ENCODE measurements around the gene INHBE.
A peak's percentile ranks its signal among the peaks of the same experiment; 100 is the strongest.
"Not testable (repeated sequence)": the region's sequence is repeated elsewhere in the genome, so short reads cannot be mapped to it uniquely, and the experiment has no call there.

The INHBE gene

GRCh38 chr12:57476993-57477709 lies 22.0 kb downstream of the INHBE start:
- DNase-seq, result no peak

DNA sequence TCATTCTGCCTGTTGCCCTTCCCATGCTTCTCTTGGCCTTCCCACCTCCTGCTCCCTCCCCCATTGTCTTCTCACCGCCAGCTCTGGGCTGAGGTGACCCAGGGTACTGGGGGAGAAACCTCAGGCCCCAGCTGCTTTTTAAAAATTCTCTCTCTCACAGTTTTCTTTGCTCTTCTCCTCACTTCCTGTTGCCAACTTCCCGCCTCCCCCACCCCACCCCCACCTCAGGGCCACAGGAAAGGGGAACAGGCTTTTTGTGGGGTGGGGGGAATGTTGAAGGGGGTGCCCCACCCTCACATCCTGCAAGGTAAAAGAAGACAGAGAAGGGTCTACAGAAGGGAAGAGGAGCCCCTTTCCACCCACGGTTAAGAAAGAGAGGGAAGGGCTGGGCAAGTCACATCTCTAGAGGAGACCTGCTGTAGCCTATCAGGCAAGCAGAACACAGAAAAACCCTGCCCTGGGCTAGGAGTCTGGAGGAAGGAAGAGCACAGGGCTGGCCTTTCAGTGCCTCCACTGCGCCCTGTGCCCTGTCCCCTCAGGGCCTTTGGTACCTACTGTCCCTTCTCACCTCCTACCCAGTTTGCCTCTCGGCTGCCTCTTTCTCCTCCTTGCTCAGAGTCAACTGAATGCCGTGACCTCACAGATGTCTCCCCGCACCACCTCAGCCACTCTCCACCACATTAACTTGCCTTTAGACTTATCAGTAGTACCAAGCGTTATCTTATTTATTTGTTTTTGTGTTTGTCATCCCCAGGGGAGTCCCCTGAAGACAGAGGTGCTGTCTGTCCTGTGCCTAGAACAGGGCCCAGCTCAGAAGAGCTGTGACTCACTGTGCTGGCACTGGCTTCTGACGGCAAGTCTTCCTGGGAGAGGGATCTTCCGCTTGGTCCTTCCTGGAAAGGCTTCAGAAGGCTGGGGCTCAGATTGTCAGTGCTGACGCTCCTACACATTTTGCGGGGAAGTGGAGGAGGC lies 22.9 kb downstream of the INHBE start:
- no peak for DNase-seq

GRCh38 chr12:57479043-57479375 lies 23.9 kb downstream of the INHBE start:
- DNase-seq, result no peak

DNA sequence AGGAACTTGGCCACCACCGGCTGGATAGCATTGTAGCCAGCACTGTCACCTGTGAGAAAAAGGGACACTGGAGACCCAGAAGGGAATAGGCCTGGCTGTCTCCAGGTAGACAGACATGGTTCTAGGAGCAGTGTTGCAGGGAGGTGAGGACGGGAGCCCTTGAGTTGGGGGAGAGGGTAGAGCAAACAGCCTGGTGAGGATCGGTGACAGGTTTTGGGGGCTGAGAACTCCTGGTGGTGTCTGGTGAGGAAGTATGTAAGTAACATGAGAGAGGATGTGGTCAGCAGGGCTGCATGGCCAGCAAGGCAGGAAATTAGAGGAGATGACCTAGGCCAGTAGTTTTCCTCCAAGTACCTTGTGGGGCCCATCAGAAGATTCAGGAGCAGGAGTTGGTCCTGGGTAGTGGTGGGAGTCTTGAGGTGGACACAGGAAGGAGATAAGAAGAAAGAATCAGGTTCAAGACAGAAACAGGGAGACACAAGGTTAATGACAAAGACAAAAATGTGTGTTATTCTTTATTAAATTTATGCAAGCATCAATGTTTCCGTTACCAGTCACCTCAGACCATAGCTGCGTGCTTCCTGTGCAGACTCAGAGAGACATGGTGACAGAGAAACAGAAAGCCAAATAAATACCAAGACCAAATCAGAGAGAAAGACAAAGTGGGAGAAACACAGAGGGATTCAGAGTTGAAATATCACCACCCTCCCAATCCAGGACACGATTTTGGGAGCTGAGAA lies 24.4 kb downstream of the INHBE start, which contains the start of gene ARHGAP9:
ARHGAP9 (minus strand) TSS at position 491 of the 740 bp plus-strand sequence; CDS start at position 31, 460 bp downstream.
- DNase-seq, result no peak

DNA sequence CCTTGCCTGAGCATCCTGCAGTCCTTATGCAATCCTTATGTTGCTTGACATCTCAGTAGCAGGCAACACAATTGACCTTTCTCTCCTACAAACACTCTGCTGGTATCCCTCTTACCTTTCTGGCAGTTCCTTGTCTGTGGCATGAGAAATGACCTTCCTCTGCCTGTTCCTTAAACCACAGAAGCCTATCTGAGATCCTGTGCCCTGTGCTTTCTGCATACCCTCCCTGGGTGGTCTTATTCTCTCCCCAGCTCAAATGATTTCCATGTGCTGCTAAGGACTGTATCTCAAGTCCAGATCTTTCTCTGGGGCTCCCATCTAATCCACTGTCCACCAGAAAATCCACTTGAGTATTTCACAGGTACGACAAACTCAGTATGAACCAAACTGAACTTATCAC lies 26.6 kb downstream of the INHBE start:
- no peak for DNase-seq

DNA sequence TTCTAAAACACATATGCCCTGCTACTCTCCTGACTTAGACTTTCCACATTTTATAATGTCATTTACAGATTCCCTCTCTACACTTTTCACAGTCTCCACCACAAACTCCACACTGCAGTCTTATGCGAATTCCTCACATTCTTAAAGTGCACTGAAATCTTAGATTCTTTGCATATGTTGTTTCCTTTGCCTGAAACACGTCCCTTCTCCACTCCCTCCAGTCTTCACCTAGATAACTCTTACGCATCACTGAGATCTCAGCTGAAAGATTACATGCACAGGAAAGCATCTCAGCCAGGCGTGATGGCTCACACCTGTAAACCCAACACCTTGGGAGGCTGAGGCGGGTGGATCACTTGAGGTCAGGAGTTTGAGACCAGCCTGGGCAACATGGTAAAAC lies 28.4 kb downstream of the INHBE start:
- no peak for DNase-seq

DNA sequence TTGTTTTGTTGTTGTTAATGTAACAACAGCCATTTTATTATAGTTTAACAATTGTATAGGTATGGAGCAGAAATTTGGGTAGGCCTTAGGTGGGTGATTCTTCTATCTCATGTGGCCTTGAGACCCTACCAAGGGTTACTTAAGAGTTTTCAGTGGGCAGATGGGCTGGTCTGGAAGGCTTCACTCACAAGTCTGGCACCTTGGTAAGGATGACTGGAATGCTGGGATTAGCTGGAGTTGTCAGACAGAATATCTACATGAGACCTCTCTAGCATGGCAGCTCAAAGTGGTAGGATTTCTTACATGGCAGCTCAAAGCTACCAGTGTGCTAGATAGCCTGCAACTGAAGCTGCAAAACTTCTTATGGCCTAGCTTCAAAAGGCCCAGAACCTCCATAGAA lies 30.6 kb downstream of the INHBE start:
- DNase-seq, result no peak

DNA sequence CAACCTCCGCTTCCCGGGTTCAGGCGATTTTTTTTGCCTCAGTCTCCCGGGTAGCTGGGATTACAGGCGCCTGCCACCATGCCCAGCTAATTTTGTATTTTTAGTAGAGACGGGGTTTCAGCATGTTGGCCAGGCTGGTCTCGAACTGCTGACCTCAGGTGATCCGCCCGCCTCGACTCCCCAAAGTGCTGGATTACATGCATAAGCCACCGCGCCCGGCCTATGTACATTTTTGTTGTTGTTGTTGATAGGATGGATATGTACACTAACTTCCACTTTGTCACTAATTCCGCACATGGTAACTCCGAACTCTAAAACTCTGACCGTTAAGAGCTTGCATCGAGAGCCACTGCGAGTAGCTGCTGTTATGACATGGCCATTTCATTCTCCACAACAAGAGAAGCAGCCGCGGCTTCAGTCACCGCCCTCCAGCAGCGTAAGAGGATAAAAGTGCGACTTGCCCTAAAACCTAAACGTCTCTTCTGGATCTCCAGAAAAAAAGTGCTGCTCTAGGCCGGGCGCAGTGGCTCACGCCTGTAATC lies 32.0 kb downstream of the INHBE start:
- no peak for DNase-seq

- DNase-seq, result peak; percentile 94
These were observed 32.7 kb downstream of the INHBE start, which contains the start of gene MARS1 for GRCh38 chr12:57487597-57488401. MARS1 (plus strand) TSS chr12:57488068; CDS start chr12:57488091, 23 bp downstream.

- no peak for DNase-seq
These were observed 33.5 kb downstream of the INHBE start for GRCh38 chr12:57488402-57489156.

DNA sequence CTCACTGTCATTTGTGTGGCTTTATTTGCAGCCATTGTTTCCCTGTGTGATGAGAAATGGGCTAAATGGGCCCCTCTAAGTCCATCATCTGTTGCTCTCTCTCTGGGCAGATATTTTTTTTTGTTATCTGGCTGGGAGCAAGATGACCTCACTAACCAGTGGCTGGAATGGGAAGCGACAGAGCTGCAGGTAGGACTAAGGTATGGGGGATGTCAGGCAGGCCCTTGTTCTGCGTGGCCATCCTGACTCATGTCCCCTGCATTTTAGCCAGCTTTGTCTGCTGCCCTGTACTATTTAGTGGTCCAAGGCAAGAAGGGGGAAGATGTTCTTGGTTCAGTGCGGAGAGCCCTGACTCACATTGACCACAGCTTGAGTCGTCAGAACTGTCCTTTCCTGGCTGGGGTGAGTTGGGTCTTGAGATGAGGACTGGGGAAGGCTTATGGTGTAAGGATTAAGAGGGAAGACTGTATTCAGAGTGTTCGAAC lies 34.1 kb downstream of the INHBE start:
- DNase-seq, result no peak

GRCh38 chr12:57490126-57490525 lies 35.0 kb downstream of the INHBE start:
- DNase-seq, result no peak

GRCh38 chr12:57491393-57492280 lies 36.5 kb downstream of the INHBE start:
- no peak for DNase-seq

- DNase-seq, result not testable (repeated sequence)
These were observed 40.1 kb downstream of the INHBE start for GRCh38 chr12:57495051-57495701.

DNA sequence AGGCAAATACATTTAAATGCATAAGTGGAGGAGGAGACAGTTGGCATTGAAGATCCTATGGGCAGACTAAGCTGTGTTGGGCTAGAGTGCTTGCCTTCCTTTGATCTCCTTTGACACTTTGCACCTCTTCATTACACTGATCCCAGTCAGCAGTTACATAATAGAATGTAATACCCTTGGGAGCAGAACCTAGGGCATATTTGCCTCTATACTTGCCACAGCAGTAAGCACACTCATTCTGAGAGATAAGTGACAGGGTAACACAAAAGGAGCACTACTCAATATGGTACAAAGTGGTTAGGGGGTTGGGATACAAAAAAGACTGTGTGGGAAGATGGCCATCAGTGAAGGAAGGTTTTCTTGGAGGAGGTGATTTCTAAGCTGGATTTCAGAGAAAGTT lies 41.7 kb downstream of the INHBE start:
- DNase-seq, result no peak

DNA sequence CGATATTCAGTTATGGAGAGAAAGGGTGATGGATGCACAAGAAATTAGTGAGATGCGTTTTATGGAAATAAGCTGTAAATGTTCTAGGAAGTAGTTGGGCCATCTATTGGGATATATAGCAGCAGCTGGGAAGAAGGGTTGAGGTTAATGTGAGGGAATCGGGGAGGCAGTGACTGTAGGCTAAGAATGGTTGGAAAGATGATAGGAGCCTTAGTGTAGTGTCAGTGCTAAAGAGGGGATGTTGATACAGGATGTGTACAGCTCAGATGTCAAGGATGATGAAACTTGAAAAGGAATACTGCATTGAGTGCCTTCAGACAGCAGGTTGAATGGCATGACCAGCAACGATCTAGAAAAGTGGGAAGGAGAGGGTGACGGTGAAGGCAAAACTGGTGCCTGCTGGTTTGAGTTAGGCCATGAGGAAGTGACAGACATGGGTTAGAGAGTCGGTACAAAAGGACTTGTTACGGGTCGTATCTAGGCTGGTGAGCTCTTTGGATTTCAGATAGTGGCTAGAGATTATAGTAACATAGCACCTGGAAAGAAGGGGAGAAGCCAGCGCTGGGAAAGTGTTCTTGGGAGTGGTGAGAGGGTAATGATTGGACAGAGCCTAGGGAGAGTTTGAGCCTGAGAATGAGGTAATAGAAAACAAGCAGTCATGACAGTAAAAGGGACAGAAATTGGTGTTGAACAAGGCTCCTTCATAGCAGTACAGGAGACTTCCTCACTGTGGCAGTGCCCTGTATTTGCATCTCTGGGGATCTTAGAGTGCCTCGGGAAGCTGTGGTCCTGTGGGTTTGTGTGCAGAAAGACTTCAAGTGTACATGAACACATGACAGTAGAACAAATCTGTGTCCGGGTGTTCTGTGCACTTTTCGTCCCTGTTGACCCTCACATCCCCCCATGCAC lies 42.4 kb downstream of the INHBE start:
- DNase-seq, result no peak

DNA sequence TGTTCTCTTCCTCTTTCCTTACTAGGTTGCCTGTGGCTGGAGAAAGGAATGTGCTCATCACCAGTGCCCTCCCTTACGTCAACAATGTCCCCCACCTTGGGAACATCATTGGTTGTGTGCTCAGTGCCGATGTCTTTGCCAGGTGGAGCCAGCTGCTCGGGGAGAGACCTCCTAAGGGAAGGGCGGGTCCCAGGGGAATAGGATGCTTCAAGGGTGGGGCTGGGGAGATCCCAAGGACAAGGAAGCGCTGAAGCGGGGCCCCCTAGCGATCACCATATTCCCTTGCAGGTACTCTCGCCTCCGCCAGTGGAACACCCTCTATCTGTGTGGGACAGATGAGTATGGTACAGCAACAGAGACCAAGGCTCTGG lies 43.0 kb downstream of the INHBE start:
- DNase-seq, result no peak

DNA sequence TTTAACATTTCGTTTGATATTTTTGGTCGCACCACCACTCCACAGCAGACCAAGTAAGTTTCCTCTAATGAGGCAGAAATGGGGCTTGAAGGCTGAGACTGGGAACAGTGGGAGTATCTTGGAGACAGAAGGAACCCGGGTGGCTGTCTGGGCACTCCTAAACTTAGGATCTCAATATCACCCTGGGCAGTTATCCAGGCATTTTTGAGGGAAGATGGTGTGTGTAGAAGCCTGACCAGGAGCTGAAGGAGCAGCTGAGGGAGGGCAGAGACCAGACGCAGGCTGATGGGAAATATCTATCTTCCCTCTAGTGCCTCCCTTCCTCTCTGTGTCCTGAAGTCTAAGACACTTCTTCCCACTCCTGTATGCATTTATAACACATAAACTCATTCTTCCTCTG lies 43.5 kb downstream of the INHBE start:
- DNase-seq, result no peak

All from SIG-M5 (cell line).